HG02885 (cell line): Measurements from ENCODE around the gene ZNF17.

Experiments
- ATAC-seq: cut with Tn5 transposase; IDR thresholded peaks from one replicate; pipeline ENCODE4 v1.9.1; 2021; ENCODE audit warnings: mild to moderate bottlenecking; ENCODE audit not compliant: unreplicated experiment, poor library complexity

ZNF17 gene

GRCh38 chr19:57421037-57421436 lies 10.1 kb downstream of the ZNF17 start:
- ATAC-seq = no peak

- peak; percentile 4 for ATAC-seq
These were observed 23.6 kb downstream of the ZNF17 start for GRCh38 chr19:57434386-57435061.

- ATAC-seq = peak; percentile 98
These were observed 24.4 kb downstream of the ZNF17 start, which contains the start of gene ZNF749 for GRCh38 chr19:57435062-57435978. ZNF749 (plus strand) TSS chr19:57435325; CDS start chr19:57435579, 254 bp downstream.

GRCh38 chr19:57436417-57436816 lies 25.5 kb downstream of the ZNF17 start:
- no peak for ATAC-seq

- no peak for ATAC-seq
These were observed 27.0 kb downstream of the ZNF17 start for GRCh38 chr19:57437931-57438330.

GRCh38 chr19:57438925-57439324 lies 28.0 kb downstream of the ZNF17 start:
- ATAC-seq = no peak

- no peak for ATAC-seq
These were observed 31.2 kb downstream of the ZNF17 start for GRCh38 chr19:57441979-57442752.

GRCh38 chr19:57443121-57443696 lies 32.2 kb downstream of the ZNF17 start:
- no peak for ATAC-seq

- ATAC-seq = no peak
These were observed 41.3 kb downstream of the ZNF17 start for GRCh38 chr19:57452307-57452706.

GRCh38 chr19:57465680-57466381 lies 54.9 kb downstream of the ZNF17 start:
- ATAC-seq = no peak

- ATAC-seq = no peak
These were observed 55.5 kb downstream of the ZNF17 start for GRCh38 chr19:57466489-57466888.
